Omental fat pad (tissue), 4 donors: ENCODE results near the gene HOXA1. TPM values are rescaled to one million over a fixed set of nuclear protein-coding genes. Genes with fewer than 3 reads are reported as not detected.

ENCODE experiments used
- ATAC-seq: fragments of 150-250 bp; one replicate; pipeline ENCODE4 v1.9.1; 2016; ENCODE audit warnings: mild to moderate bottlenecking, moderate library complexity; ENCODE audit not compliant: low FRiP score
- DNase-seq: peaks from one replicate; pipeline ENCODE4 v3.0.0-alpha.2; 2019; ENCODE audit warnings: low spot score
- total RNA-seq, 4 donors: library from RNA; depleted of rRNA; stranded (reverse); fragments of >200 nt; gene quantifications; one replicate each; pipeline ENCODE4 v1.1.0, GENCODE V29; 2016
- TF ChIP-seq, protein P1 (sequence below), 3 donors: fragments of 450-650 bp; IDR thresholded peaks; one replicate each; pipeline ENCODE4 v1.5.1; 2016 to 2017; ENCODE audit warnings: antibody characterized with exemption in 3 of 3, mild to moderate bottlenecking in 3 of 3, moderate library complexity in 2 of 3

The HOXA1 gene
- total RNA-seq, 4 donors from 2014 or later, result 0.56 to 0.84 (median 0.77) TPM

DNA sequence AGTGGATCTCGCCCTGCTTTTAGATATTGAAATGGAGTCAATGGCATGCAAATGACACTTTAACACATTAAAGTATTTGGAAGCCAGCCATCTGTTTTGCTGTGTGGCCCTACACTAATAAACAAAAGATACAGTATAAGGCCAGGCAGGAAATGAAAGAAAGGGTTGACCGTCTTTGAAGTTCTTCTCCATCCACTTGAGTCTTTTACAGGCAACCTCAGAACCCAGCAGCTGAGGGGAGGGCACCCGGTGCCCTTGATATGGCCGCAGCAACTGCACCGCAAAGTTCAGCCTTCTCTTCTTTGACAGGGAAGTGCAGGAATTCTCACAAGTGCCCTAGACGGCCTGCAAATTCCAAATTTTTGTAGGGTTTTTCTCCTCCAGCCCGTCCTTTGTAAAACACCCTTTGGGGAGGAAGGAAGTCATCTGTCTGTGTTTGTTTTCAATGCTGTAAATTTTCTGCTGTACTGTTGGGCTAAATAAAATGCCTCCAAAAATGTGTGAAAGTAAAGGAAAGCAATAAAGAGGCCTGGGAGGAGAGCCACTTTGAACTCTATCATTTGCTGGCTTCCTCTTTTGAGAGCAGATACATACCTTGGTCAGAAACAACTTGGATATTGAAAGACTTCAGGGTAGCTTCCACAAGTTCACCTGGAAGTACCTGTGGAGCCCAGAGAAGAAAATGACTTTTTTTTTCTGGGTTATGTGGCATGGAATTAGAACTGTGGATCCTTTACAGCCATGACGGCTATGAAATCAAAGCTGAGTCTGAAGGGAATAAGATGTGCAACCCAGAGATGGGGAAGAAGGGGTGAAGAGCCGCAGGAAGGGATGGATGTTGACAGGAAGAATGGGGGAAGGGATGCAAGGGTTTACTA lies 3.6 kb downstream of the HOXA1 start:
- ATAC-seq (no peak), DNase-seq (no peak)
- TF ChIP-seq, protein P1, sequence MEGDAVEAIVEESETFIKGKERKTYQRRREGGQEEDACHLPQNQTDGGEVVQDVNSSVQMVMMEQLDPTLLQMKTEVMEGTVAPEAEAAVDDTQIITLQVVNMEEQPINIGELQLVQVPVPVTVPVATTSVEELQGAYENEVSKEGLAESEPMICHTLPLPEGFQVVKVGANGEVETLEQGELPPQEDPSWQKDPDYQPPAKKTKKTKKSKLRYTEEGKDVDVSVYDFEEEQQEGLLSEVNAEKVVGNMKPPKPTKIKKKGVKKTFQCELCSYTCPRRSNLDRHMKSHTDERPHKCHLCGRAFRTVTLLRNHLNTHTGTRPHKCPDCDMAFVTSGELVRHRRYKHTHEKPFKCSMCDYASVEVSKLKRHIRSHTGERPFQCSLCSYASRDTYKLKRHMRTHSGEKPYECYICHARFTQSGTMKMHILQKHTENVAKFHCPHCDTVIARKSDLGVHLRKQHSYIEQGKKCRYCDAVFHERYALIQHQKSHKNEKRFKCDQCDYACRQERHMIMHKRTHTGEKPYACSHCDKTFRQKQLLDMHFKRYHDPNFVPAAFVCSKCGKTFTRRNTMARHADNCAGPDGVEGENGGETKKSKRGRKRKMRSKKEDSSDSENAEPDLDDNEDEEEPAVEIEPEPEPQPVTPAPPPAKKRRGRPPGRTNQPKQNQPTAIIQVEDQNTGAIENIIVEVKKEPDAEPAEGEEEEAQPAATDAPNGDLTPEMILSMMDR (IDR thresholded peaks at IDR 0.05), result no peak

DNA sequence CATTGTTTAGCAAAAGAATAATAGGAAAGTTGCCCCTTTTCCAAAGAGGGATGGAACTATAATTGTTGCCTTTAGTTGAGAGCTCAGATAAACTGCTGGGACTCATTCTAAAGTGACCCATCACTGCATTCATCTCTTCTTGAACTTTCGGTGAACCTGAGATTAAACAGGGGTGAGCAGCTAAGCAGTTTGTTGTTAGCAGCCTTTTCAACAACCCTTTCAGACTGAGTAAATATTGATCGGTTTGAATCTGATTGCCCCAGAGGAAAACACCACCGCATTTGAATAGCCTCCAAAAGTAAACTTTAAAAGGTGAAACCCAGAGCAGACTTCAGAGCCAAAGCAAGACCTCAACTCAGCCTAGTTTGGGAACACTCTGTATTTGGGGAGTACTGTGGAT lies 4.7 kb downstream of the HOXA1 start:
- DNase-seq (no peak), ATAC-seq (no peak)
- TF ChIP-seq, protein P1 (IDR thresholded peaks at IDR 0.05), result no peak

DNA sequence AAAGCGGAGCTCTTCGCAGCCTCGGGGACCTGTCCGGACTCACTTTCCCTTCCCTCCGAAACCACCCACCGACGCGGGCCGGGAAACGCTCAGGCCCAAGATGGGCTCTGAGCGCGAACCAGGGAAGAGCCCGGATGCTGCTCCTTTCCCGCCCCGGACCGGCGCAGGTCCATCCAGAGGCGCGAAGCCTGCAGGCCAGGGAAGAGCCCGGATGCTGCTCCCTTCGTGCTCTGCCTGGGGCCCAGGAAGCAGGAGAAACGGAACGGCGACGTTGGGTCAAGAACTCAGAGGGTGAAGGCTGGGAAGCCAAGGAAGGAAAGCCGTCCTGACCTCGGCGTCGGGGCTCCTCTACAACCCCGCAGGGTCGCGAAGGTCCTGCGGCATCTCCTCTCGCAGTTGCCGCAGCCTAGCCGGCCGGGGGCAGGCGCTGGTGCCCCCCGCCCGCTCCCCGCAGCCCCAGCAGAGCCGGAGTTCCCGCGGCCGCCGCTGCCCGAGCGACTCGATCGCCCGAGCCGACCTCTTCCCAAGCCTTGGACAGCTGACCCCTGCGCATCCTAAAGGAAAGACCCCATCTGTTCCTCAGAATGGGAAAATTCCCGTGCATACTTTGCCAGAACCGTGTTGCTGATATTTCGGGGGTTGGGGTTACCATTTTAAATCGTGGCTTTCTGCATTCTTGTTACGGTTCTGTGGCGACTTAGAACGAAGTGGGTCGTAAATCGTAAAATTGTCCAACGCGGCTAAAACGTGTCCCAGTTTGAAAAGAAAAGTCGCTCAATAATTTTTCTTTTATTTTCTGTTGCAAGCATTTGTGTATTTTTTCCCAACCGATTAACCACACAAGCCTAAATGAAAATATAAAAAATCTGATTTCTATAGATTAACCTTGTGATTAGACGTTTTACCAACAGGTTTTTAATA lies 7.5 kb downstream of the HOXA1 start:
- ATAC-seq, result no peak
- DNase-seq, result no peak
- TF ChIP-seq, protein P1 (IDR thresholded peaks at IDR 0.05), result no peak

DNA sequence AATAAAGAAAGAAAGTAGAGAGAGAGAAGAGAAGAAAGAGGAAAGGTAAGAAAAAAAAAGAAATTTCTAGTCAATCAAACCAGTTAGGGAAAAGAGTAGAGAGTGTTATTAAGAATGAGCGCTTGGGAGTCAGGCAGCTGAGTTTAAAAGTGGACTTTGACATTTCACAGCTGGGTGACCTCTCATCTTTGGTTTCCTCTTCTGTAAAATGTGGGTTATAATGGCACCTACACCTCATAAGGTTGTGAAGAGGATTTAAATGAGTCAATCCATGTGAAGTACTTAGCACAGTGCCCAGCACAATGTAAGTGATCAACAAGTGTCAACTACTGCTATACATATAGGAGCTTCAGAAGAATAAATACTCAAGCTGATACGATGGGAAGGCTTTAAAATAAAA lies 12.2 kb downstream of the HOXA1 start:
- ATAC-seq (no peak), DNase-seq (no peak)
- TF ChIP-seq, protein P1 (IDR thresholded peaks at IDR 0.05), result no peak

DNA sequence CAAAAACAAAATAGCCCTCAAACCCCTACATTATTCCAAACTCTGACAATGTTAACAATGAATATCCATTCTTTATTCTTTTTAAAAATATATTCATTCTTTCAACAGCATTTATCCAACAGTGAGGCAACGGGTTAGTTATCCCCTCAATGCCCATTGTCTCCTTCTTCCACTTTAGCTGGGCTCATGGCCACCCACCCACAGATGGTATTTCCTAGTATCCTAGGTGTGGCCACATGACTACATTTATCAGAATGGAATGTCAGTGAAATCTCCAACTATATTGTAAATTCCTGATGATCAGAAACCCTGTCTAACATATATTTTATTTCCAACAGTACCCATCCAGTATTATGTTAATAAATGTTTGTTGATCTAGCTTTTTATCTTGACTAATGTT lies 13.6 kb downstream of the HOXA1 start:
- ATAC-seq, result no peak
- TF ChIP-seq, protein P1 (IDR thresholded peaks at IDR 0.05), result no peak
- DNase-seq, result no peak

DNA sequence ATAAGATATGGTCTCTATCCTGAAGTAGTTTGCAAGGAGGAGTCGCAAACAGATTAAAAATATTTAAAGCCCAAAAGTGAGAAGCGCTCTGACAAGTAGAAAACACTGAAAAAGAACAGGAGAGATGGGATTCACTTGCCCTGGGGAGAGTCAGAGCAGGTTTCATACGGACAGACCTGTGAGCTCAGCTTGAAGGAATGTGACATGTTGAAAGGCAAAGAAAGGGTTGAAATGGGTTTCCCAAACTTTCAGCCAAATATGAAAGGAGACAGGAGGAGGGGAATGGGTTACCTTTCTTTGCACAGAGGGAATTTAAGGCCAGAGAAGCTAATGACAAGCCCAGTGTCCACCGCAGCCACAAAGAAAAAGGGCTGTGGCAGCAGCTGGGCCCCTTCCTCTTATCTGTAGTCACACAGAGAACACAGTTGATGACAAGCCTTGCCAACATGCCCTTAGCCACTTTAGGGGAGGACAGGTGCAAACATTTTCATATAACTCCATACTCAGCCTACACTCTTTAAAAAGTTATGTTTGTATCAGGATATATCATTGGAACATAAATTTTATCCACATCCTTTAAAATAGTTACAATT lies 14.9 kb downstream of the HOXA1 start:
- TF ChIP-seq, protein P1 (IDR thresholded peaks at IDR 0.05), result no peak
- ATAC-seq, result no peak
- no peak for DNase-seq
